ENCODE results near the gene MALL.

GRCh38 chr2:110124038-110124825 is 8.6 kb upstream of the MALL start:
- TF ChIP-seq, protein P1, sequence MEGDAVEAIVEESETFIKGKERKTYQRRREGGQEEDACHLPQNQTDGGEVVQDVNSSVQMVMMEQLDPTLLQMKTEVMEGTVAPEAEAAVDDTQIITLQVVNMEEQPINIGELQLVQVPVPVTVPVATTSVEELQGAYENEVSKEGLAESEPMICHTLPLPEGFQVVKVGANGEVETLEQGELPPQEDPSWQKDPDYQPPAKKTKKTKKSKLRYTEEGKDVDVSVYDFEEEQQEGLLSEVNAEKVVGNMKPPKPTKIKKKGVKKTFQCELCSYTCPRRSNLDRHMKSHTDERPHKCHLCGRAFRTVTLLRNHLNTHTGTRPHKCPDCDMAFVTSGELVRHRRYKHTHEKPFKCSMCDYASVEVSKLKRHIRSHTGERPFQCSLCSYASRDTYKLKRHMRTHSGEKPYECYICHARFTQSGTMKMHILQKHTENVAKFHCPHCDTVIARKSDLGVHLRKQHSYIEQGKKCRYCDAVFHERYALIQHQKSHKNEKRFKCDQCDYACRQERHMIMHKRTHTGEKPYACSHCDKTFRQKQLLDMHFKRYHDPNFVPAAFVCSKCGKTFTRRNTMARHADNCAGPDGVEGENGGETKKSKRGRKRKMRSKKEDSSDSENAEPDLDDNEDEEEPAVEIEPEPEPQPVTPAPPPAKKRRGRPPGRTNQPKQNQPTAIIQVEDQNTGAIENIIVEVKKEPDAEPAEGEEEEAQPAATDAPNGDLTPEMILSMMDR (IDR thresholded peaks at IDR 0.05): peak in 1 of 6 experiments; percentile 39
- TF ChIP-seq POLR2A (IDR thresholded peaks at IDR 0.05): no peak

Measured in upper lobe of left lung (tissue), 4 donors.